TTC549 (cell line): ENCODE data around the gene EIF1.

Experiments used
- FAIRE-seq: peaks from 2 replicates; lab custom pipeline; 2012; peaks lifted over from hg19 to GRCh38; lab: Jason Lieb, UNC

EIF1 gene

DNA sequence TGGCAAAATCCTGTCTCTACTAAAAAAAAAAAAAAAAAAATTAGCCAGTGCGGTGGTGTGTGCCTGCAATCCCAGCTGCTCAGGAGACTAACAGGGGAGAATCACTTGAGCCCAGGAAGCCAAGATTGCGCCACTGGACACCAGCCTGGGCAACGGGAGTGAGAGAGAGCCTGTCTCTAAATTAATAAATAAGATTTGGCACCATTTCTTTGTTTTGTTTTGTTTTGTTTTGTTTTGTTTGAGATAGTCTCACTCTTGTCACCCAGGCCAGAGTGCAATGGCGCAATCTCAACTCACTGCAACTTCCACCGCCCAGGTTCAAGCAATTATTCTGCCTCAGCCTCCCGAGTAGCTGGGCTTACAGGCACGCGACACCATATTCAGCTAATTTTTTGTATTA is 14.0 kb downstream of the EIF1 start:
- no peak for FAIRE-seq

DNA sequence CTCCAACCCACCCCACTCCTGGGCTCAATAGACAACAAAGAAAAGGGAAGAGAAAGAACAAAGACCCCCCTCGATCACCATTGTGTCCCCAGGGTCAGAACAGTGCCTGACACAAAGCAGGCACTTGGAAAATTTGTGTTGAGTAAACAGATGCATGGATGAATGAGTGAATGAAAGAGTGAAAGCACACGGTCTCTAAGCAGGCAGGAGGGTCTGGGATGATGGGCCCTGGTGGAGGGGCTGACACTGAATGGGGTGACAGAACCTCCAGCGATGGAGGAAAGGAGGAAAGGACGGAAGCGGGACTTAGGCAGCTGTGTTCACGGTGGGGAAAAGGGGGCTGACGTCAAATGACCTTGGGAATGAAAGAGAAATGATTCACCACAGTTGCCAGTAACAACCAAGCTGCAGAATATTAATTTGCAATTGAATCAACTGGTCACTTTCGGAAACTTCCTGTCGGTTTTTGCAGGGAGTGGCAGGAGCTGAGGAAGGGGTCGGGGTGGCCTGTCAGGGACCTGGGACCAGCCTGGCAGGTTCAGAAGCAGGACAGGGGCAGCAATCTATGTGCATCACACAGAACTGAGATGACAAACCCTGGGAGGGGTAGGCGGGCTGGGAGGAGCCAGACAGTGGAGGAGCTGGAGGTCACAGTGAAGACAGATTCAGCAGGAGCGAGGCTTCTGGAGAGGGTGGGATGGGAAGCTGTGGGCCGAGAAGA is 16.7 kb downstream of the EIF1 start:
- FAIRE-seq, result no peak

DNA sequence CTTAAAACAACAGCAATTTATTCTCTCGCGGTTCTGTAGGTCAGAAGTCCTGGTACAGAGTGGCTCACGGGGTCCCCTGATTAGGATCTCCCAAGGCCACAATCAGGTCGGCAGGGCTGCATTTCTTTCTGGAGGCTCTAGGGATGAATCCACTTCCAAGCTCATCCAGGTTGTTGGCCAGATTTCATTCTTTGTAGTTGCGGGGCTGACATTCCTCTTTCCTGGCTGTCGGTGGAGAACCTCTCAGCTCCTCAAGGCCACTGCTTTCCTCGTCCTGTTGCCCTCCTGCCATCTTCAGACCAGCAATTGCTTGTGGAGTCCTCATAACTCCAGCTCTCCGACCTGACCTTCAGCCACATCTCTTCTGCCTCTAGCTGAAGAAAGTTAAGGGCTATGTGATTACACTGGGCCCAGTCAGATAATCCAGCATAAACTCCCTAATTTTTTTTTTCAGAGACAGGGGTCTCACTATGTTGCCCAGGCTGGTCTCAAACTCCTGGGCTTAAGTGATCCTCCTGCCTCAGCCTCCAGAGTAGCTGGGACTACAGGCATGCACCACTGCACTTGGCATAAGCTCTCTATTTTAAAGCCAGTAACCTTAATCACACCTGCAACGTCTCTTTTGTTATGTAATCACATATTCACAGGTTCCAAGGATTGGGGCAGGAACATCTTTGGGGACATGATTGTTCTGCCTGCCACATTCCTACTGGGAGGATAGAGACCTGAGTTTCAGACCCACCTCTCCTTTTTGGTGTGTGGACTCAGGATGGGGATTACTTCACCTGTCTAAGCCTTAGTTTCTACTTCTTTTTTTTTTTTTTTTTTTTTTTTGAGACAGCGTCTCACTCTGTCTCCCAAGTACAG is 19.4 kb downstream of the EIF1 start:
- no peak for FAIRE-seq

DNA sequence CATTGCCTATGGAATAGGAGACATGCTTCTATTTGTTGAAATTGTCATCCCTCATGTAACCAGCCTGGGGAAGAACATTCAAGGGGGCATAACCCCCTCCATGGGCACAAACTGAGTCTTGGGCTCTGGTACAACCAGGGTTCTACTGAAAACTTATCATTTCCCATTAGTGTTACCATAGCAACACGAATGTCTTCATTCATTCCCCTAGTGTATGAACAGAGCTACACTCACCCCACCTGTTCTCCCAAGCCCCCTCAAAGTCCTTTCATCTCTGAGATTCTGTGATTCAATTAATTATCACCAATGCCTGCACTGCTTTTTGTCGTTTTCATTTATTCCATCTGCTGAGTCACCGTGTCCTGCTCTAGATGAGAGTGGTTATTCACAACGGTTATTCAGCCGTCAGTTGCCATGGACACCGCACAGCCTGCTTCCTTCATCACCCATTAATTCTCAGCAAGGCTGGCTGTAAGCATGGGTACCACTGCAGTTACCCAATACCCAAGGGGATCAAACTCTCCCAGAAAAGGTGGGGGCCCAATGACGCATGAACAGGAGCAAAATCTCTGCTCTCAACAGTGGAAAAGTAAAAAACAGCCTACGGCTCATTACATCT is 21.9 kb downstream of the EIF1 start:
- no peak for FAIRE-seq

DNA sequence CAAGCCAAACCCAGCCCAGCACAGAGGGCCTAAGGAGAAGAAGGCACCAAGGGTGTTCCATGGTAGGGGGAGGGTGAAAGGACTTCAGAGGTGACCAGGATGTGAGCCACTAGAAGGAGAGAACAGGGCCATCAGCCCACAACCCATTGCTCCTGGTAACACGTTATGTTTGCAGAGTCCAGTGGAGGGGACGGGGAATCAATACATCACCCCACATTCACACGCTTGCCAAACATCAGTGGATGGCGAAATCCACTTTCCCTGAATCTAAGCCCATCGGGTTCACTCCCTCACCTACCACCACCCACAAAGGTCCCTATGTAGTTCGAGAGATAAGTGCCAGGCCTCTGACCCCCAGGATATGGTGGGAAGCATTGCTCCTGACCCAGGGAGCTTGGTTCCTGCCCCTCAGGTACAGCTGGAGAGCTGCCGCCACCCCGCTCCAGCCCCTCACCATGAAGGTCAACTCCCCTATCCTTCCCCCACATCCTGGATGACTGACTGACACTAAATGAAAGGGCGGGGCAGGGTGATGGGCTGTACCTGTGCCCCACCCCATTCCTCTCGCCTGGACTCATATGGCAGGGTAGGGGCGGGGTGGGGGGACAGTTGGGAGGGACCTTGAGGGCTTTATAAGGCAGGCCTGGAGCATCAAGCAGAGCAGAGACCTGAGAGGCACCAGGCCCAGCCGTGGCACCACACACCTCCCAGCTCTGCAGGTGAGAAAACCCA is 23.1 kb downstream of the EIF1 start, which contains the start of gene GAST:
Gene GAST (plus strand): TSS at position 663 of the 732 bp plus-strand sequence. CDS start 3,106 bp downstream, outside the sequence.
- FAIRE-seq, result no peak

DNA sequence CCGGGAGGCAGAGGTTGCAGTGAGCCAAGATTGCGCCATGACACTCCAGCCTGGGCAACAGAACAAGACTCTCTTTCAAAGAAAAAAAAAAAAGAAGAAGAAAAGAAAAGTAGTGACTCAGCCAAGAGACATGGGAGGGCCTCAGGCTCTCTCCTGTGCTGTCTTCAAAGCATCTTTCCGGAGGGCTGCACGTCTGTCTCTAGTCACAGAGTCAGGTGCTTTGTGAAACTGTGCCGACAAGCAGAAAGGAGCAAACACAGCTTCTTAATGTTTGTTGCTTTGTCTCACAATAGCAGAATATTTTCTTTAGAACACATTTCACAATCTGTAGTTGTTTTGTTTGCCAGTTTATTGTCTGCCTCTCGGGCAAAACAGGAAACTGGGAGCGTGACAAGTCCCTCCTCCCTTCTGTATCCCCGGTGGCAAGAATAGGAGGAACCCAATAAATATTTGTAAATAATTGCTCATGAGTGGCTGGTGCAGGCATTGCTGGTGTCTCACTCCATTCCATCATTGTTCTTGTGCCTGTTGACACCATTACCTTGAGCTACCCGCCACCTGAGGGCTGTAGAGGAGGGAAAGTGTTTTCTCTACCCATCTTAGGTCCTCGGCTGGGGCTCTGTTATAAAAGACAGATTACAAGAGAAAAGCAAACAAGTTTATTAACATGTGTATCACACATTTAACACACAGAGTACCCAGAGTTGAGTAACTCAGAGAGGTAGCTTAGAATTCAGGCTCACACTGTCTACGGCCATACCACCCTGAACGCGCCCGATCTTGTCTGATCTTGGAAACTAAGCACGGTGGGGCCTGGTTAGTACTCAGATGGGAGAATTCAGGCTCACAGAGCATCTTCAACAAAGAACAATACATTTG is 29.0 kb downstream of the EIF1 start:
- FAIRE-seq, result no peak

DNA sequence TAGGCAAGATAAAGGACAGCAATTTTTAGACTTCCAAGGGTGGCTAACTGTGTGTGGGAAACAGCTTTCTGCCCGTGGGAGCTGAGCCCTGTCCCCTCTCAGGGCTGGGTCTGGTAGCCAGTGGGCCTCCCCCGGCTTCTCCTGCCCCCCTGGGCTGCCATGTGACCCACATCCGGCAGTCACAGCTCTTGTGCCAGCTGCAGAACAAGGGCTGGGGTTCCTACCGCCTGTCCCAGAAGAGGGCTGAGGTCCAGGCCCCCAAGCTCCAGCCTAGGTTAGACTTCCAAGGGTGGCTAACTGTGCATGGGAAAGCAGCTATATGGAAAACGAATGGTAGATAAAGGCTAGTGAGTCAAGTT is 29.6 kb downstream of the EIF1 start:
- no peak for FAIRE-seq

DNA sequence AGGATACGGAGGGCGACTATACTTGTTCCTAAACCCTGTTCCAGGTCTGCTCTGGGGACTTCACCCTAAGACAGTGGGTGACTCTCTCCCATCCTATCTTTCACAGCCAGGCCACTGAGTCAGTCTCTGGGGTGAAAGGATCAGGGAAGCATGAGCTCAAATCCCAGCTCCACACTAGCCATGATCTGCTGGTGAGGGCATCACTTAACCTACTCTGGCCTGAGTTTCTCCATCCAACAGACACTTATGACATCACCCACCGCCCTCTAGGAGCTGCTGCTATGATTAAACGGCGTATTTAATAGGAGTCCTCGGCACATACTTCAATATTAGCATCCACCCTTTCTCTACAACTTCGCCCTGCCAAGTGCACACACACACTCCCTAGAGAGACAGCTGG is 33.5 kb downstream of the EIF1 start:
- no peak for FAIRE-seq

DNA sequence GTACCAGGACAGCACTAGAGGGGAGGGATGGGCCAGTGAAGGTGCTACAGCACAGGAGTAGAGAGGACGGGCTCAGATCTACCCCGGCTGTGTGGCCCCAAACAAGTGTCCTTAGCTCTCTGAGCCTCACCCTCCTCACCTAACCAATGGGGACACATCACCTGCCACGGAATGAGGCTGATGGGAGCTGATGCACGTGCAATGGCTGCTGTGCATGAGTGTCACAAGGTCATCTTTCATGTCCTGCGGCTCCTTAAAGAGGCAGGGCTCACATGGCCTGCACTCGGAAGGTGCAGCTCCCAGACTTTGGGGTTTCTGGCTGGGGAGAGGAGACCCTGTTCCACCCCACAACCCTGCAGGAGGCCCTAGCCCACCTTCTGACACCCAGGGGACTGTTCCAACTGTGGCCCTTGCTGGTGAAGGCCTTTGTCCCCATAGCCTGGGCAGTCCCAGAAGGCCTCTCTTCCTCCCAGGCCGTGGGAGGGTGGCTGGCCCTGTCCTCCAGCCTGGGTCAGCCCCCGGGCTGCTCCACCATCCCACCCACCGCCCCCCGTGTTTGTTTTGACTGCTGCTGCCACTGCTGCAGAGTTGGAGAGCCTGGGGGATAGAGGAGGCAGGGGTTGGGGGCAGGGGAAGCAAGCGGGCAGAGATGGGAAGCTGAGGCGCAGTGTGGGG is 35.3 kb downstream of the EIF1 start:
- FAIRE-seq, result no peak

DNA sequence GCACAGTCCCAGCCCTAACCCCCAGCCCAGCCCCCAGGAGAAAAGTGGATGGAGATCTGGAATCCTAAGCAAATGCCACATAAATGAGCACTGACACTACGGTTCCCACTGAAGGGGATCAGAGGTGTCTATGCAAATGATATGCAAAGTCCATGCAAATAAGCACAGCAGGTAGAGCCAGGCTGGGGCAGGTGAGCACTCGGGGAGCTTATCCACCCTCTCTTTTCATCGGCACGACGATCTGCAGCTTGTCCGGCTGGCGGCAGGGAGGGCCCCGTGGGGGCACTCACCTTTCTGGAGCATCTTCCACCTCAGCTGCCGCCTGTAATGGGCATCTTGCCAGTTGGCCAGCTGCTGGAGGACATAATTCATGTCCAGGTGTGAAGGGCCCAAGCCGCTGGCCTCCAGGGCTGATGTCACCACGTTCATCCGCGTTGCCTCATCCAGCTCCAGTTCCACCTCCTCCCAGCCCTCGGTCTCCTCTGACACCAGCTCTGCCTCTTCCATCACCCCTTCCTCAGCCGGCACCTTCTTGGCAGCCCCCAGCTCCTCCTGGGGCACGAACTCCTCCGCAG is 35.9 kb downstream of the EIF1 start:
- FAIRE-seq, result no peak

DNA sequence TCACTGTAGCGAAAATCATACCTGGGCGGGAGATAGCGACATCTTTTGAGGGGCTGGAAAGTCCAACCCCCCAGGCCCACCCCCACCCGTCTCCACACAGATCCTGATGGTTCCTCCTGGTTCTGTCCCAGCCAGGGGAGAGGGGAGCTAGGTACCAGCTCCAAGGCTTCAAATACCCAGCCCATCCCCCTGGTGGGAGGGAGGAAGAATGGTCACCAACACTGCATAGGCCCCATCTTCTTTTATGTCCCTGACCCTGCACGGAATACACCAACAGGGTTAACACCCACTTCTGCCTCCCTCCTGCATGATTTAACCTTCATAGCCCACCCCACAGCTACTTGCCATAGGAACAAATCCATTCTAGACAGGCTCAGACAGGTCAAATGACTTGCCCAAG is 36.4 kb downstream of the EIF1 start:
- no peak for FAIRE-seq

DNA sequence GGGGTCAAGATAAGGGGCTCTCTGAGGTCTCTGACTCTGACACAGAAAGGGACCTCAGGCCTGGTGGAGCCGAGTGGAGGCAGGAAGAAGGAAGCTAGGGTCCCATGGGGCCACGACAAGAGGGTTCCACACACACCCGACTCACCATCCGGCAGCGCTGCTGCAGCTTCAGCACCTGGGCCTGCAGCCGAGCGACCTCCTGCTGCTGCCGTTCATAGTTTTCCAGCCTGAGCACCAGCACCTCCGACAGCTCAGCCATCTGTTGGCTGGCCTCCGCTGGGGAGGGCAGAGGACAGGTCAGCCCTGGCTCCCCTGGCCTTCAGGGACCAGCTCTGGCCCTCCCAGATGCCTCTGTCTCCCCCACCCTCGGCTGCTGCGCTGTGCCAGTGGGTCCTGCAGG is 39.4 kb downstream of the EIF1 start:
- no peak for FAIRE-seq

DNA sequence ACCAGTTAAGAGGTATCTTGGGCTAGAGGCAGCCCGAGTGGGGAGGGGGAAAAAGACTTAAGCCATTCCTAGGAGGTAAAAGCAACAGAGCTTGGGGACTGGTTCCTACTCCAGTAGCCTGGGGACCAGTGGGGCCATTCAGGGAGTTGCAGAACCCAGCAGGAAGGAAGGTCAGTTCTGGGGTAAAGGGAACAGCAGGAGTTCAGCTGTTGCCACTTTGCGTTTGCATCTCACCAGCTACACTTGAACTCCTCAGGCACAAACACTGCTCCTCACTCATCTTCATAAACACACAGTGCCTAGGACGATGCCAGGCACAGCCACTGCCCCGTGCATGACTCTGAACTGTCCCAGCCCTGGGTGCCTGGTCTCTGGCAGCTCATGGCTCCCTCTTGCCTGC is 41.8 kb downstream of the EIF1 start:
- no peak for FAIRE-seq

DNA sequence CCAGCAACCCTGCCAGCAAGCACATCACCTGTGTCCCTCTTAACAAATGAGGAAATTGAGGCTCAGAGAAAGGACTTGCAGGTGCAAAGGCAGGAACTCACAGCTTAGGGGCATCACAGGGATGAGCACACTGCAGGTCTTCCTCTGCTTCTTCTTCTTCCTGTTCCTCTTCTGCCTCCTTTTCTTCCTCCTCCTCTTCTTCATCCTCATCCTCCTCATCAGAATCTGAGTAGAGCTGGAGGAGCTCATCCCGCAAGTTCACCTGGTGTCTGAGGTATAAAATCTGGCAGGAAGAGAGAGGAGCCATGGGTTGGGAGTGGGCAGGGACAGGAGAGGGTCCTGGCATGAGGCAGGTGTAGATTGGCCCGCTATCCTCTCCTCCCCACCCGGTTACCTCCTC is 43.2 kb downstream of the EIF1 start:
- no peak for FAIRE-seq

DNA sequence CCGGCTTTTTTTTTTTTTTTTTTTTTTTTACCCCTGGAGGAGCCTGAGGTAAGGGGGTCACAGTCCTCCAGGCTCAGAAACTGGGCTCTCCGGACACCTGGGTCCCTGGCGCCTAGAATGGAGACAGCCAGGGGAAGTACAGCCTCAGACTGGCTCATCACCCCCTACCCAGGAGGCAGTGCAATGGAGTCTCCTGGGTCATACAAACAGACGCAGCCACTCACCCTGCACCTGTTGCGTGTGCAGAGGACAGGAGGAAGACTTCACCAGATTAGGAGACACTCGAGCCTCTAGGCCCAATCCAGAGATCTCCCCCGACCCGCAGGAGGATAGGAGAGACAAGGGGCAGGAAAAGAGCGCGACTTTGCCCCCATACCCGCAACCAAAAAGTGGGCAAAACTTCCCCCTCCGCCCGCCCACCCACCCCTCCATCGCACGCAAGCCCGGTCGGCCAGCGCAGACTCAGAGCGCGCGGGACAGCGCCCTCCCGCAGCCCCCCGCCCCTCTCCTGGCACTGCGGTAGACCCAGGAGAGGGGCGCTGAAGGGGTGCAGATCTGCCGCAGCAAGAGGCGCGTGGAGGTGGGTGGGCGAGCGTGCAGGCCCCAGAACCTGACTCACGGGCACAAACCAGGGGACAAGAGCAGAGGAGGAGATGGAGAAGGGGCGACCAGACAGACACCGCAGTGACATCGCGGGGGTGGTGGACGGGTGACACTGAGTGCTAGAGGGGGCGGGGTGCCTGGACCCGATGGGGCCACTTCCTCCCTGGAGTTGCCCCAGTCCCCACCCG is 44.9 kb downstream of the EIF1 start:
- FAIRE-seq, result no peak

DNA sequence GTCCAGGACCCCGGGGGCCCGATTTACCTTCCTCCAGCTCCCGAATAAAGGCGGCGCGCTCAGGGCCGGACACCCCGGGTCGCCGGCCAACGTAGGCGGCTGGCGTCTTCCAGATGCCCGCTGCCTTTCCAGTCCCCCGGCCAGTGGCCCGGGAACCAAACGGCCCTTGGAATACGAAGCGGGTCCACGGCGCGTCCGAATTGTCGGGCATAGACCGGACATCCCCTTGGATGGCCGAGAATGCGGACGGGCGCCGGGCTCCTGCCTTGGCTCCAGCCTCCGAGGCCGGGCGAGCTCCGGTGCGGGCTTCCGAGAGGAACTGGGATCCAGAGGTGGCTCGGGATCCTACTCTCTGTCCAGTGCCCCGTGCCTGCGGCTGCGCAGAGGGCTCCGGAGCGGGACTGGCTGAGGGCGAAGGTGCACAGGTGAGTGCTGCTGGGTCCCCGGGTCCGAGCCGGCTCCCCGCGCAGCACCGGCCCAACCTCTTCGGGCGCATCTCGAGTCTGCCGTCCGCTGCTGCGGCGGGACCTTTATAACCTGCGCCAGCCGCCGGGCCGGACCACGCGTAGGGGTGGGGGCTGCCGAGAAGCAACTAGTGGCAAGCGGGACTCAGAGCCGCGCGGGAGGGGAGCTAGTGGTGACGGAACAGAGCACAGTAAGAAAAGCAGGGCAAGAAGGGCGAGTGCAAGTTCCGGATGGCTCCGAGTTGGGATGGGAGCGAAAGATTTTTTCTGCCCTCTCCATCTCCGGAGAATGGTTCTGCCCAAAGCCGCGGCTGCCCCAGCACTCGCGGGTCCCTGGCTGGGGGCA is 45.7 kb downstream of the EIF1 start, which contains the start of gene HAP1:
Gene HAP1 (minus strand): TSS at position 505 of the 810 bp plus-strand sequence. CDS start 9 bp downstream, at position 496.
- no peak for FAIRE-seq

DNA sequence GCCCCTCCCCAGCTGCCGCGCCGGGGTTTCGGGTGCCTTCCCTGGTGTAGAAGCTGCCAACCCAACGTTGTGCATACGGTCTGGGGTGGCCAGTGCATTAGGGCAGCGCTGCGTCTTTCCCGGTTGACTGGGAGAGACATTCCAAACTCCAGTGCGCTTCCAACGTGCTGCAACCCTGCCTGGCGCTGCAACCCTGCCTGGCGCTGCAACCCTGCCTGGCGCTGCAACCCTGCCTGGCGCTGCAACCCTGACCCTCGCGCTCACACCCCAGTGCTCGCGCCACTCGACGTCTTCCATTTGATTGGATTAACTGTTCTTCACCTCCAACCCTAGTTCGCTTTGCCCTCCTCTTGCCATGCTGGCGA is 46.2 kb downstream of the EIF1 start:
- no peak for FAIRE-seq

DNA sequence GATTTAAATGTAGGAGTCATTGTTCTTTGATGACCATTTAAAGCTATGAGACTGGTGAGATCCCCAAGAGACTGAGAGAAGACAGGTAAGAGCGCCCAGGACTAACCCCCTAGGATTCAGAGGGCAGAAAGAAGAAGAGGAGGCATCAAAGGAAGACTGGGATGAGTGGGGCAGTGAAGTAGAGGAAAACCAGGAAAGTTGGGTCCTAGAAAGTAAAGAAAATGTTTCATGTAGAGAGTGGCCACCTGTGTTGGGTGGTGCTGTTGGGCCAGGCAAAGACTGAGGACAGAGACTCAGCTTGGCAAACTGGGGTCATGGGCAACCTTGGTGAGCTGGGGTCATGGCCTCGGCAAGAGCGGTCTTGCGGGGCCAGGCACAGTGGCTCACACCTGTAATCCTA is 47.1 kb downstream of the EIF1 start:
- FAIRE-seq, result no peak
